ENCODE measurements around the gene CLEC1A. TPM values are rescaled to one million over a fixed set of nuclear protein-coding genes. Genes with fewer than 3 reads are reported as not detected.

CLEC1A gene
- total and polyA plus RNA-seq, 4 donors = 0.51 to 12.9 (median 7.0) TPM; not detected in 1

- Histone ChIP-seq H3K9me3 (ENCODE audit: control insufficient read depth, low read length) (no peaks in the 10 kb centered on the region), H3K27me3 (ENCODE audit: control insufficient read depth in 1 of 2, insufficient read depth in 2 of 2, low read length in 1 of 2) (no peaks in the 10 kb centered on the region), H3K36me3 (ENCODE audit: control insufficient read depth in 1 of 2, insufficient read depth in 2 of 2, low read length in 1 of 2) (no peaks in the 10 kb centered on the region), H3K27ac (ENCODE audit: low read depth in 1 of 2, low read length in 2 of 2) (no peak within 1 kb of the TSS), H3K4me1 (ENCODE audit: control insufficient read depth in 1 of 2, insufficient read depth in 2 of 2, low read length in 2 of 2) (no peaks in the 10 kb centered on the region), H3K4me3 (ENCODE audit: low read length in 2 of 2) (no peak within 1 kb of the TSS)
- 69 to 83% methylated on average over 1 of the region's 1 CpG for WGBS, 2 donors
- ATAC-seq (ENCODE audit: low FRiP score) = no peak
- intact Hi-C loops (cut with DNase I) = no loop called here
- no peak for DNase-seq
These were observed 31.3 kb upstream of the CLEC1A start, which contains the start of gene CLEC7A for GRCh38 chr12:10130042-10130441. TSS of gene CLEC7A (minus strand) at chr12:10130199. CDS start at chr12:10130082, 117 bp downstream.

- H3K9me3 ChIP-seq (ENCODE audit: control insufficient read depth, low read length) = no peaks in the 10 kb centered on the region
- no peak overlapping the region for H3K4me3 ChIP-seq (ENCODE audit: low read length in 2 of 2)
- H3K27ac ChIP-seq (ENCODE audit: low read depth in 1 of 2, low read length in 2 of 2) = no peak overlapping the region
- H3K36me3 ChIP-seq (ENCODE audit: control insufficient read depth in 1 of 2, insufficient read depth in 2 of 2, low read length in 1 of 2) = no peaks in the 10 kb centered on the region
- no peaks in the 10 kb centered on the region for H3K4me1 ChIP-seq (ENCODE audit: control insufficient read depth in 1 of 2, insufficient read depth in 2 of 2, low read length in 2 of 2)
- WGBS, 2 donors = 48 to 53% methylated on average over 5 of the region's 5 CpGs
- ATAC-seq (ENCODE audit: low FRiP score) (peak; percentile 75), DNase-seq (no peak)
- intact Hi-C loops (cut with DNase I) = no loop called here
- H3K27me3 ChIP-seq (ENCODE audit: control insufficient read depth in 1 of 2, insufficient read depth in 2 of 2, low read length in 1 of 2) = no peaks in the 10 kb centered on the region
These were observed 29.9 kb upstream of the CLEC1A start for GRCh38 chr12:10128687-10129086.

GRCh38 chr12:10126413-10126812, 27.6 kb upstream of the CLEC1A start:
- WGBS, 2 donors = 62 to 77% methylated on average over 1 of the region's 1 CpG
- no peak overlapping the region for H3K27ac ChIP-seq (ENCODE audit: low read depth in 1 of 2, low read length in 2 of 2)
- intact Hi-C loops (cut with DNase I) = no loop called here
- no peaks in the 10 kb centered on the region for H3K9me3 ChIP-seq (ENCODE audit: control insufficient read depth, low read length)
- no peak for ATAC-seq (ENCODE audit: low FRiP score)
- no peak overlapping the region for H3K4me3 ChIP-seq (ENCODE audit: low read length in 2 of 2)
- no peaks in the 10 kb centered on the region for H3K27me3 ChIP-seq (ENCODE audit: control insufficient read depth in 1 of 2, insufficient read depth in 2 of 2, low read length in 1 of 2)
- no peak for DNase-seq
- no peaks in the 10 kb centered on the region for H3K4me1 ChIP-seq (ENCODE audit: control insufficient read depth in 1 of 2, insufficient read depth in 2 of 2, low read length in 2 of 2)
- no peaks in the 10 kb centered on the region for H3K36me3 ChIP-seq (ENCODE audit: control insufficient read depth in 1 of 2, insufficient read depth in 2 of 2, low read length in 1 of 2)

- DNase-seq (no peak), ATAC-seq (ENCODE audit: low FRiP score) (no peak)
- intact Hi-C loops (cut with DNase I) = no loop called here
- Histone ChIP-seq H3K27ac (ENCODE audit: low read depth in 1 of 2, low read length in 2 of 2) (no peak overlapping the region), H3K27me3 (ENCODE audit: control insufficient read depth in 1 of 2, insufficient read depth in 2 of 2, low read length in 1 of 2) (no peaks in the 10 kb centered on the region), H3K36me3 (ENCODE audit: control insufficient read depth in 1 of 2, insufficient read depth in 2 of 2, low read length in 1 of 2) (no peaks in the 10 kb centered on the region), H3K4me1 (ENCODE audit: control insufficient read depth in 1 of 2, insufficient read depth in 2 of 2, low read length in 2 of 2) (no peaks in the 10 kb centered on the region), H3K4me3 (ENCODE audit: low read length in 2 of 2) (no peak overlapping the region), H3K9me3 (ENCODE audit: control insufficient read depth, low read length) (no peaks in the 10 kb centered on the region)
- WGBS, 2 donors = 84 to 88% methylated on average over 4 of the region's 4 CpGs
These were observed 23.9 kb upstream of the CLEC1A start for GRCh38 chr12:10122689-10123088.

GRCh38 chr12:10121278-10121677, 22.5 kb upstream of the CLEC1A start:
- Histone ChIP-seq H3K4me3 (ENCODE audit: low read length in 2 of 2) (no peak overlapping the region), H3K27ac (ENCODE audit: low read depth in 1 of 2, low read length in 2 of 2) (no peak overlapping the region), H3K36me3 (ENCODE audit: control insufficient read depth in 1 of 2, insufficient read depth in 2 of 2, low read length in 1 of 2) (no peaks in the 10 kb centered on the region), H3K27me3 (ENCODE audit: control insufficient read depth in 1 of 2, insufficient read depth in 2 of 2, low read length in 1 of 2) (no peaks in the 10 kb centered on the region), H3K4me1 (ENCODE audit: control insufficient read depth in 1 of 2, insufficient read depth in 2 of 2, low read length in 2 of 2) (no peaks in the 10 kb centered on the region), H3K9me3 (ENCODE audit: control insufficient read depth, low read length) (no peaks in the 10 kb centered on the region)
- ATAC-seq (ENCODE audit: low FRiP score) (no peak), DNase-seq (no peak)
- intact Hi-C loops (cut with DNase I) = no loop called here
- 63 to 69% methylated on average over 7 of the region's 7 CpGs for WGBS, 2 donors

GRCh38 chr12:10119066-10119465, 20.3 kb upstream of the CLEC1A start:
- WGBS, 2 donors = 66 to 67% methylated on average over 3 of the region's 3 CpGs
- Histone ChIP-seq H3K9me3 (ENCODE audit: control insufficient read depth, low read length) (no peaks in the 10 kb centered on the region), H3K27ac (ENCODE audit: low read depth in 1 of 2, low read length in 2 of 2) (no peak overlapping the region), H3K4me3 (ENCODE audit: low read length in 2 of 2) (no peak overlapping the region), H3K27me3 (ENCODE audit: control insufficient read depth in 1 of 2, insufficient read depth in 2 of 2, low read length in 1 of 2) (no peaks in the 10 kb centered on the region), H3K4me1 (ENCODE audit: control insufficient read depth in 1 of 2, insufficient read depth in 2 of 2, low read length in 2 of 2) (no peaks in the 10 kb centered on the region), H3K36me3 (ENCODE audit: control insufficient read depth in 1 of 2, insufficient read depth in 2 of 2, low read length in 1 of 2) (no peaks in the 10 kb centered on the region)
- DNase-seq (no peak), ATAC-seq (ENCODE audit: low FRiP score) (no peak)
- intact Hi-C loops (cut with DNase I) = no loop called here

- intact Hi-C loops (cut with DNase I) = no loop called here
- Histone ChIP-seq H3K27ac (ENCODE audit: low read depth in 1 of 2, low read length in 2 of 2) (no peak overlapping the region), H3K27me3 (ENCODE audit: control insufficient read depth in 1 of 2, insufficient read depth in 2 of 2, low read length in 1 of 2) (no peaks in the 10 kb centered on the region), H3K36me3 (ENCODE audit: control insufficient read depth in 1 of 2, insufficient read depth in 2 of 2, low read length in 1 of 2) (no peaks in the 10 kb centered on the region), H3K9me3 (ENCODE audit: control insufficient read depth, low read length) (no peaks in the 10 kb centered on the region), H3K4me3 (ENCODE audit: low read length in 2 of 2) (no peak overlapping the region), H3K4me1 (ENCODE audit: control insufficient read depth in 1 of 2, insufficient read depth in 2 of 2, low read length in 2 of 2) (no peaks in the 10 kb centered on the region)
- 87 to 88% methylated on average over 7 of the region's 7 CpGs for WGBS, 2 donors
- no peak for DNase-seq
- no peak for ATAC-seq (ENCODE audit: low FRiP score)
These were observed 17.1 kb upstream of the CLEC1A start for GRCh38 chr12:10115890-10116289.

GRCh38 chr12:10115311-10115710, 16.5 kb upstream of the CLEC1A start:
- H3K27ac ChIP-seq (ENCODE audit: low read depth in 1 of 2, low read length in 2 of 2) = no peak overlapping the region
- WGBS, 2 donors = 89 to 92% methylated on average over 15 of the region's 15 CpGs
- H3K4me1 ChIP-seq (ENCODE audit: control insufficient read depth in 1 of 2, insufficient read depth in 2 of 2, low read length in 2 of 2) = no peaks in the 10 kb centered on the region
- no peaks in the 10 kb centered on the region for H3K9me3 ChIP-seq (ENCODE audit: control insufficient read depth, low read length)
- intact Hi-C loops (cut with DNase I) = no loop called here
- ATAC-seq (ENCODE audit: low FRiP score) (no peak), DNase-seq (no peak)
- no peaks in the 10 kb centered on the region for H3K27me3 ChIP-seq (ENCODE audit: control insufficient read depth in 1 of 2, insufficient read depth in 2 of 2, low read length in 1 of 2)
- no peaks in the 10 kb centered on the region for H3K36me3 ChIP-seq (ENCODE audit: control insufficient read depth in 1 of 2, insufficient read depth in 2 of 2, low read length in 1 of 2)
- no peak overlapping the region for H3K4me3 ChIP-seq (ENCODE audit: low read length in 2 of 2)

- ATAC-seq (ENCODE audit: low FRiP score) (no peak), DNase-seq (no peak)
- Histone ChIP-seq H3K4me3 (ENCODE audit: low read length in 2 of 2) (no peak overlapping the region), H3K9me3 (ENCODE audit: control insufficient read depth, low read length) (no peaks in the 10 kb centered on the region), H3K36me3 (ENCODE audit: control insufficient read depth in 1 of 2, insufficient read depth in 2 of 2, low read length in 1 of 2) (no peaks in the 10 kb centered on the region), H3K27me3 (ENCODE audit: control insufficient read depth in 1 of 2, insufficient read depth in 2 of 2, low read length in 1 of 2) (no peaks in the 10 kb centered on the region), H3K27ac (ENCODE audit: low read depth in 1 of 2, low read length in 2 of 2) (no peak overlapping the region), H3K4me1 (ENCODE audit: control insufficient read depth in 1 of 2, insufficient read depth in 2 of 2, low read length in 2 of 2) (no peaks in the 10 kb centered on the region)
- 39 to 49% methylated on average over 1 of the region's 1 CpG for WGBS, 2 donors
- intact Hi-C loops (cut with DNase I) = no loop called here
These were observed 15.1 kb upstream of the CLEC1A start for GRCh38 chr12:10113920-10114319.
